HepG2 (cell line): ENCODE data around the gene GLB1L. TPM values are rescaled to one million over a fixed set of nuclear protein-coding genes. Genes with fewer than 3 reads are reported as not detected.

Source experiments
- ATAC-seq: fragments of 200-7000 bp; cut with Tn5 transposase; 3 replicates; pipeline ENCODE4 v1.9.1; 2020; ENCODE audit warnings: mild to moderate bottlenecking, moderate library complexity
- BruUV-seq: library from RNA; stranded (reverse); fragments of 400-500 nt; replicated peaks from 2 replicates; lab custom pipeline; 2021; lab: Mats Ljungman, UMichigan
- CTCF ChIA-PET: fragments of 300-600 bp; formaldehyde crosslinking; extraction: SDS; loops from one replicate; lab custom pipeline; 2021; ENCODE audit warnings: low total read pairs, inconsistent platforms, low intra/inter-chr PET ratio; lab: Yijun Ruan, JAX
- POLR2A ChIA-PET: fragments of 350-600 bp; sonication (Branson Sonifier 250); formaldehyde crosslinking; loops from one replicate; lab custom pipeline; 2020; ENCODE audit warnings: antibody characterized with exemption, inconsistent platforms; lab: Yijun Ruan, JAX
- DNase-seq: peaks from one replicate; pipeline ENCODE4 v3.0.0-alpha.2; 2015; ENCODE audit warnings: low spot score
- FAIRE-seq: peaks from 3 replicates; lab custom pipeline; 2011; peaks lifted over from hg19 to GRCh38; lab: Jason Lieb, UNC
- H2AFZ ChIP-seq: one replicate; pipeline ENCODE4 v1.6.1; 2011; ENCODE audit warnings: low read length, inconsistent platforms
- H3K27ac ChIP-seq: fragments of 300-600 bp; 3 replicates; pipeline ENCODE4 v1.8.0; 2011; ENCODE audit warnings: mixed run types, mild to moderate bottlenecking, mixed read lengths, low read length, inconsistent platforms; ENCODE audit not compliant: insufficient read depth; ENCODE audit errors: extremely low read length
- H3K27me3 ChIP-seq, 2 experiments: fragments of 200-600 bp in 1 of 2; 2 replicates in 1 of 2; 3 replicates in 1 of 2; pipeline versions ENCODE4 v1.6.0 to v1.8.0; 2011; ENCODE audit warnings: low read length in 2 of 2, mild to moderate bottlenecking in 2 of 2, moderate library complexity in 2 of 2, inconsistent platforms in 1 of 2; ENCODE audit not compliant: insufficient read depth in 2 of 2, control insufficient read depth in 1 of 2
- H3K36me3 ChIP-seq, 2 experiments: fragments of 200-600 bp in 1 of 2; replicated peaks in 1 of 2; 2 replicates in 1 of 2; 3 replicates in 1 of 2; pipeline versions ENCODE4 v1.5.1 to v1.8.0; 2011; ENCODE audit warnings: low read length in 2 of 2, inconsistent platforms in 1 of 2; ENCODE audit not compliant: insufficient read depth in 2 of 2, control insufficient read depth in 1 of 2
- H3K4me1 ChIP-seq: 2 replicates; pipeline ENCODE4 v1.5.1; 2012; ENCODE audit warnings: low read length, inconsistent platforms; ENCODE audit not compliant: insufficient read depth
- H3K4me2 ChIP-seq: 2 replicates; pipeline ENCODE4 v1.6.0; 2011; ENCODE audit warnings: low read depth, low read length, inconsistent platforms
- H3K4me3 ChIP-seq, 3 experiments: fragments of 200-600 bp in 1 of 3; sonication (generic), shearing (Covaris generic) in 1 of 3; replicated peaks in 1 of 3; 2 replicates each; pipeline ENCODE4 v1.5.1; 2011 to 2016; ENCODE audit warnings: low read length in 3 of 3, inconsistent platforms in 2 of 3, low read depth in 2 of 3, mild to moderate bottlenecking in 2 of 3, control low read depth in 1 of 3, mixed read lengths in 1 of 3; ENCODE audit not compliant: insufficient read depth in 1 of 3
- H3K79me2 ChIP-seq: one replicate; pipeline ENCODE4 v1.6.1; 2011; ENCODE audit warnings: low read length, inconsistent platforms; ENCODE audit not compliant: insufficient read depth
- H3K9ac ChIP-seq: 2 replicates; pipeline ENCODE4 v1.6.0; 2011; ENCODE audit warnings: mild to moderate bottlenecking, low read depth, low read length, inconsistent platforms; ENCODE audit not compliant: insufficient read depth
- H3K9me3 ChIP-seq: 2 replicates; pipeline ENCODE4 v1.5.1; 2012; ENCODE audit warnings: mild to moderate bottlenecking, low read length
- H4K20me1 ChIP-seq: 2 replicates; pipeline ENCODE4 v1.6.0; 2011; ENCODE audit warnings: inconsistent platforms, mild to moderate bottlenecking, low read length, moderate library complexity; ENCODE audit not compliant: insufficient read depth
- AGO2 ChIP-seq: fragments of 200-400 bp; formaldehyde crosslinking; optimal IDR thresholded peaks from 2 replicates; pipeline ENCODE3; 2017; ENCODE audit warnings: mild to moderate bottlenecking, low read depth, low read length, moderate library complexity
- CHD2 ChIP-seq: IDR thresholded peaks from 2 replicates; pipeline ENCODE4 v1.6.1; 2011; ENCODE audit warnings: low read depth, low read length, improper control_type of control experiment
- FOXM1 ChIP-seq: sonication (generic); formaldehyde crosslinking; IDR thresholded peaks from 2 replicates; pipeline ENCODE4 v1.5.0; 2020; ENCODE audit warnings: missing genetic modification reagents
- KLF11 ChIP-seq: IDR thresholded peaks from 2 replicates; pipeline ENCODE4 v1.6.1; 2016; ENCODE audit warnings: missing compliant biosample characterization
- MAFF ChIP-seq: IDR thresholded peaks from 2 replicates; pipeline ENCODE4 v1.6.1; 2011; ENCODE audit warnings: low read depth, low read length, improper control_type of control experiment
- MLLT10 ChIP-seq: sonication (generic); formaldehyde crosslinking; IDR thresholded peaks from 2 replicates; pipeline ENCODE4 v1.4.0; 2020; ENCODE audit warnings: missing genetic modification reagents
- SRF ChIP-seq: IDR thresholded peaks from 2 replicates; pipeline ENCODE4 v1.6.1; 2011; ENCODE audit warnings: mild to moderate bottlenecking, low read depth, low read length, moderate library complexity
- ZNF616 ChIP-seq: sonication (generic); formaldehyde crosslinking; IDR thresholded peaks from 2 replicates; pipeline ENCODE4 v1.5.0; 2020; ENCODE audit warnings: low read depth, mild to moderate bottlenecking, missing genetic modification reagents
- ZNF773 ChIP-seq: sonication (generic); formaldehyde crosslinking; IDR thresholded peaks from 2 replicates; pipeline ENCODE4 v1.4.0; 2020; ENCODE audit warnings: missing genetic modification reagents, borderline replicate concordance
- ZSCAN20 ChIP-seq: sonication (generic); formaldehyde crosslinking; IDR thresholded peaks from 2 replicates; pipeline ENCODE4 v1.4.0; 2020; ENCODE audit warnings: missing genetic modification reagents, mild to moderate bottlenecking, borderline replicate concordance
- WGBS: methylation state at CpG from one replicate; pipeline ENCODE4 v1.1.6; 2017; ENCODE audit warnings: low lambda C conversion rate; 5-methylcytosine and 5-hydroxymethylcytosine counted together
- in situ Hi-C: cut with HindIII; loops from 2 replicates; pipeline ENCODE4 v1.10.0; 2017; ENCODE audit warnings: low pct_unique_long_range_greater_than_20kb; ENCODE audit not compliant: extremely low pct_ligation_motif_present
- intact Hi-C: fragments of 100-400 bp; cut with micrococcal nuclease; formaldehyde crosslinking; loops from one replicate; pipeline ENCODE4 v1.10.0; 2022; ENCODE audit not compliant: unreplicated experiment
- polyA plus RNA-seq, 8 experiments: library from polyadenylated mRNA; depleted of rRNA in 3 of 8; stranded (reverse) in 7 of 8; unstranded in 1 of 8; fragments of >200 nt; fragmentation: Illumina TruSeq in 4 of 8; extraction: Trizol in 4 of 8; gene quantifications; 2 replicates each; pipeline versions ENCODE4 v1.2.1 to v1.2.3, GENCODE V29; 2011 to 2016; ENCODE audit warnings: low read depth in 4 of 8, missing spikeins in 1 of 8, mixed read lengths in 1 of 8; ENCODE audit not compliant: insufficient read depth in 1 of 8
- total RNA-seq, 5 experiments: library from RNA; depleted of rRNA; stranded (reverse); fragments of >200 nt; fragmentation: Illumina TruSeq; extraction: Trizol; gene quantifications; 2 replicates each; pipeline ENCODE4 v1.2.3, GENCODE V29; 2016; ENCODE audit warnings: low read depth in 1 of 5
- TF ChIP-seq, protein P1 (sequence below): sonication (generic); formaldehyde crosslinking; IDR thresholded peaks from 2 replicates; pipeline ENCODE4 v1.5.0; 2020; ENCODE audit warnings: missing genetic modification reagents
- TF ChIP-seq, protein P2 (sequence below): sonication (generic); formaldehyde crosslinking; IDR thresholded peaks from 2 replicates; pipeline ENCODE4 v1.4.0; 2020; ENCODE audit warnings: missing genetic modification reagents
- TF ChIP-seq, protein P3 (sequence below): sonication (generic); formaldehyde crosslinking; IDR thresholded peaks from 2 replicates; pipeline ENCODE4 v1.4.0; 2020; ENCODE audit warnings: missing genetic modification reagents

Gene GLB1L
- total and polyA plus RNA-seq, 2 of the 13 experiments (the other 11 are each of a cell fraction or from before 2014, with no cell fraction given) = 6.8 to 7.3 TPM

GRCh38 chr2:219268294-219268693 lies 23.1 kb upstream of the GLB1L start (continued):
- TF ChIP-seq, protein P1, sequence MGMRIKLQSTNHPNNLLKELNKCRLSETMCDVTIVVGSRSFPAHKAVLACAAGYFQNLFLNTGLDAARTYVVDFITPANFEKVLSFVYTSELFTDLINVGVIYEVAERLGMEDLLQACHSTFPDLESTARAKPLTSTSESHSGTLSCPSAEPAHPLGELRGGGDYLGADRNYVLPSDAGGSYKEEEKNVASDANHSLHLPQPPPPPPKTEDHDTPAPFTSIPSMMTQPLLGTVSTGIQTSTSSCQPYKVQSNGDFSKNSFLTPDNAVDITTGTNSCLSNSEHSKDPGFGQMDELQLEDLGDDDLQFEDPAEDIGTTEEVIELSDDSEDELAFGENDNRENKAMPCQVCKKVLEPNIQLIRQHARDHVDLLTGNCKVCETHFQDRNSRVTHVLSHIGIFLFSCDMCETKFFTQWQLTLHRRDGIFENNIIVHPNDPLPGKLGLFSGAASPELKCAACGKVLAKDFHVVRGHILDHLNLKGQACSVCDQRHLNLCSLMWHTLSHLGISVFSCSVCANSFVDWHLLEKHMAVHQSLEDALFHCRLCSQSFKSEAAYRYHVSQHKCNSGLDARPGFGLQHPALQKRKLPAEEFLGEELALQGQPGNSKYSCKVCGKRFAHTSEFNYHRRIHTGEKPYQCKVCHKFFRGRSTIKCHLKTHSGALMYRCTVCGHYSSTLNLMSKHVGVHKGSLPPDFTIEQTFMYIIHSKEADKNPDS = no peak
- TF ChIP-seq, protein P2, sequence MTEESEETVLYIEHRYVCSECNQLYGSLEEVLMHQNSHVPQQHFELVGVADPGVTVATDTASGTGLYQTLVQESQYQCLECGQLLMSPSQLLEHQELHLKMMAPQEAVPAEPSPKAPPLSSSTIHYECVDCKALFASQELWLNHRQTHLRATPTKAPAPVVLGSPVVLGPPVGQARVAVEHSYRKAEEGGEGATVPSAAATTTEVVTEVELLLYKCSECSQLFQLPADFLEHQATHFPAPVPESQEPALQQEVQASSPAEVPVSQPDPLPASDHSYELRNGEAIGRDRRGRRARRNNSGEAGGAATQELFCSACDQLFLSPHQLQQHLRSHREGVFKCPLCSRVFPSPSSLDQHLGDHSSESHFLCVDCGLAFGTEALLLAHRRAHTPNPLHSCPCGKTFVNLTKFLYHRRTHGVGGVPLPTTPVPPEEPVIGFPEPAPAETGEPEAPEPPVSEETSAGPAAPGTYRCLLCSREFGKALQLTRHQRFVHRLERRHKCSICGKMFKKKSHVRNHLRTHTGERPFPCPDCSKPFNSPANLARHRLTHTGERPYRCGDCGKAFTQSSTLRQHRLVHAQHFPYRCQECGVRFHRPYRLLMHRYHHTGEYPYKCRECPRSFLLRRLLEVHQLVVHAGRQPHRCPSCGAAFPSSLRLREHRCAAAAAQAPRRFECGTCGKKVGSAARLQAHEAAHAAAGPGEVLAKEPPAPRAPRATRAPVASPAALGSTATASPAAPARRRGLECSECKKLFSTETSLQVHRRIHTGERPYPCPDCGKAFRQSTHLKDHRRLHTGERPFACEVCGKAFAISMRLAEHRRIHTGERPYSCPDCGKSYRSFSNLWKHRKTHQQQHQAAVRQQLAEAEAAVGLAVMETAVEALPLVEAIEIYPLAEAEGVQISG = no peak
- no peak for TF ChIP-seq CHD2
- TF ChIP-seq, all 625 proteins: peak for 0

DNA sequence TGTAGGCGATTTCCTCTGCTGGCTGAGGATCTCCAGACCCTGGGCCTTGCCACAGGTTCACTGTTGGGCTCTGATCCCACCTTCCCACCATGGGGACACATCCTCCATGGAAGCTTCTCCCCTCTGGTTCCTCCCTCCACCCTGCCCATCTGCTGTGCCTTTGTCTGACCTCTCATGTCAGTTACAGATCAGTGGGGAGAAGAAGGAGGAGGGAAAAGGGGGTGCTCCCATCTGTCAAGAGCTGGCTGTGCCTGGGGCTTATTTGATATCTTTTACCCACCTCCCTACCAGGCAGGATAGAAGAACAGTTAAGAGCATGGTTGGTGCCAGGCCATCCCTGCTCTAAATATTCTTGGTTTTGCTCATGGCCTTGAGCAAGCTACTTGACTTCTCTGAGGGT lies 21.6 kb upstream of the GLB1L start:
- no peak overlapping the region for H3K9ac ChIP-seq
- no peaks in the 10 kb centered on the region for H3K79me2 ChIP-seq
- H4K20me1 ChIP-seq = no peaks in the 10 kb centered on the region
- DNase-seq (no peak), ATAC-seq (no peak), FAIRE-seq (no peak)
- no TSS peak for BruUV-seq
- 30% methylated on average over 1 of the region's 1 CpG for WGBS
- no peak overlapping the region for H3K4me2 ChIP-seq
- ChIA-PET CTCF (no interaction called here), POLR2A (no interaction called here)
- TF ChIP-seq AGO2 (no peak), MAFF (no peak), MLLT10 (CRISPR knock-in tag) (no peak), ZNF616 (CRISPR knock-in tag) (no peak), FOXM1 (CRISPR knock-in tag) (no peak), KLF11 (no peak), SRF (no peak), ZNF773 (CRISPR knock-in tag) (no peak), ZSCAN20 (no peak)
- TF ChIP-seq, protein P3, sequence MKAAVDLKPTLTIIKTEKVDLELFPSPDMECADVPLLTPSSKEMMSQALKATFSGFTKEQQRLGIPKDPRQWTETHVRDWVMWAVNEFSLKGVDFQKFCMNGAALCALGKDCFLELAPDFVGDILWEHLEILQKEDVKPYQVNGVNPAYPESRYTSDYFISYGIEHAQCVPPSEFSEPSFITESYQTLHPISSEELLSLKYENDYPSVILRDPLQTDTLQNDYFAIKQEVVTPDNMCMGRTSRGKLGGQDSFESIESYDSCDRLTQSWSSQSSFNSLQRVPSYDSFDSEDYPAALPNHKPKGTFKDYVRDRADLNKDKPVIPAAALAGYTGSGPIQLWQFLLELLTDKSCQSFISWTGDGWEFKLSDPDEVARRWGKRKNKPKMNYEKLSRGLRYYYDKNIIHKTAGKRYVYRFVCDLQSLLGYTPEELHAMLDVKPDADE (CRISPR knock-in tag) = no peak
- no peak overlapping the region for H2AFZ ChIP-seq
- H3K4me3 ChIP-seq = no peak overlapping the region
- no peaks in the 10 kb centered on the region for H3K36me3 ChIP-seq
- intact Hi-C loops (no loop called here), in situ Hi-C loops (no loop called here)
- no peaks in the 10 kb centered on the region for H3K9me3 ChIP-seq
- H3K27ac ChIP-seq = no peak overlapping the region
- peaks cover 26% of the 10 kb centered on the region for H3K4me1 ChIP-seq
- peaks cover 2 to 19% of the 10 kb centered on the region in 2 experiments; a peak in 2 of 5 replicates for H3K27me3 ChIP-seq
